GM19452 (cell line): ENCODE results near the gene FBXO22.

Experiments
- ATAC-seq: cut with Tn5 transposase; IDR thresholded peaks from one replicate; pipeline ENCODE4 v1.9.1; 2021; ENCODE audit not compliant: unreplicated experiment

Gene FBXO22

DNA sequence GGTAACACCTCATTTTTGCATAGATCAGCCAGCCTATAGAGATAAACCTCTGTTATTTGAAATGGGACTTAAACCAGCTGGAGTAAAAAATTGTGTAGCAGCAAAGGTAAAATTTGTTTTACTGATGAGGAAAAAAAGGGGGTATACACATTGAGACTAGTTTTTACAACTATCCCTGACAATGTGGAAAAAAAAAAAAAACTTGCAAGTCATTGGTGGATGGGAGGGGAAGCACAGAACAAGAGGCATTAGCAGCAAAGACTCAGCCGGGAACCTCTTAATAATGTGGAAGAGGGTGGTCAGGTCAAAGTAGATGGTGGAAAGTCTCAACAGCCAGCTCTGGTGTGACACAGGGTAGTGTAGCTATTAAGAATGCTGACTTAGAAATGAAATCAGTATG lies 14.5 kb downstream of the FBXO22 start:
- ATAC-seq, result no peak

DNA sequence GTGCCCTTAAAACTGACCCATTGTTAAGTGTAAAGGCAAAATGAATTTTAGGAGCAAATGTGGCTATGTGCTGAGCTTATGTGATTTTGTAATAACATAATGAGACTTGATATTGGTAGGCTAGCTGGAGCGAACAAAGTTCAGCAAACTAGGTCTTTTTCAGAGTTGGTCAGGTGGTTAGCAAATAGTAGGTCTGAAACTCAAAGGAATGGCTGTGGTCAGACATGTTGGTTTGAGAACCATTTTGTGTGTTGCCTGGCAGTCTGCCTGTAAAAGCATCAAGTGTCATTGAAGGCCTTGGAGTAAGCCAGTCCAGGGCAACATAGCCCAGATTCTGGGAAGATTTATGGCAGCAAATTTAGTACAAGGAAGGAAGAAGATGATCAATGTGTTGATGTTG lies 16.4 kb downstream of the FBXO22 start:
- no peak for ATAC-seq

DNA sequence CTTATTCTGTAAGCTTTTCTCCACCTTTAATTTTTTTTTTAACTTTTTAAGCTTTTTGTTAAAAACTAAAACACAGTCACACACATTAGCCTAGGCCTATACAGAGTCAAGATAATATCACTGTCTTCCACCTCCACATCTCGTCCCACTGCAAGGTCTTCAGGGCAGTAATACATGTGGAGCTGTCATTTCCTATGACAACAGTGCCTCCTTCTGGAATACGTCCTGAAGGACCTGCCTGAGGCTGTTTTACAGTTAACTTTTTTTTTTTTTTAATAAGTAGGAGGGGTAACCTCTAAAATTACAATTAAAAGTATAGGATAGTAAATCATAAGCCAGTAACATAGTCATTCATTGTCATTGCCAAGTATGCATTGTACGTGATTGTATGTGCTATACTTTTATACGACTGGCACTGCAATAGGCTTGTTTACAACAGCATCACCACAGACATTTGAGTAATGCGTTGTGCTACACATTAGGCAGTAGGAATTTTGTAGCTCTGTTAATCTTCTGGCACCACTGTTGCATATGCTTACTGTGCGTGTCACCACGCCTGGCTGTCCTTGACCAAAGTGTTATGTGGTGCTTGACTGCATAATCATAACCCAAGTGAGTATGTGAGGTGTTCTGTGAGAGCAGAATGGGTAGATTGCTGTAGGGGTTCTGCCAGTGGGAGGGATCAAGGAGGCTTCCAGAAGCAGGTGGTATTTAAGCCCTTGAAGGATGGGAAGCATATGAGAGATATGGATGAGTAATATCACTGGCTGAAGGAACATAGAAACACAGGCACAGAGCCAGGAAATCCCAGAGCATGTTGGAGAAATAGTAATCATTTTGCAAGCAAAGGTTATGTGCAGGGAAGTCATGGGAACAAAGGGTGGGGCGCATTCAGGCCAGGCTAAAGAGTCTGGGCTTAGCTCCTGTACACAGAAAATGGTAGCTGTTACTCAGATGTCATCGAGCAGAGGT lies 18.3 kb downstream of the FBXO22 start:
- no peak for ATAC-seq

DNA sequence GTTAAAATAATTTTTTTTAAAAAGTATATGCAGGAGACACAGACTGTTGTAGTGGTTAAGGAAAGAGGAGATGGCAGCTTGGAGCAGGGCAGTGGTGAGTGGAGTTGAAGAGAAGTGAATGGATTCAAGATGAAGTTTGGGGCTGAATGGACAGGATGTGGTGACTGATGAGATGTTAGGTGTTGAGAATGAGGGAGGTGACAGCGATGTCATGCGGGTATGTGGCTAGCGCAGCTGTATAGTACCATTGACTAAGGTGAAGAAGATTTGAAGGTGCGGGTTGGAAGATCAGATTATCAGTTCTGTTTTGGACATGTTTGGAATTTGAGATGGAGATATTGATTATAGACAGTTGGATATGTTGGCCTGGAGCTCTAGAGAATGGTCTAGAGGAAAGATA lies 20.1 kb downstream of the FBXO22 start:
- ATAC-seq, result no peak

DNA sequence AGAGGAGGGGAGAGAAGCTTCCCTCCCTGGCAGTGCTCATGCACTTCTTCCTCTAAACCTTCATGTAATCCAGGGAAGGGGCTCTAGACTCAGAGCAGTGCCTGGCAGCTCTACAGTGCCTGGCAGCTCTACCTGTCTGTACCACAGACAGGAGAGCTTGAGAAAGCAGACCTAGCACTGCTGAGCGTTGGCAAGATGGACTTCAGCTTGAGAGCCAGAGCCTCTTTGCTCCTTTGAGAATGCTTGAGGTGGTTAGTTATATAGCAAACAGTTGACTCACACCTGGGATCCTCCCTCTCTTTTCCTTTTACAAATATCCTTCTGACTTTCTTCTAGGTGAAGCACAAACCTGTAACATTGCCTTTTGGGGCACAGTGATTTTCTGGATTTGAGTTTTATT lies 20.9 kb downstream of the FBXO22 start:
- ATAC-seq, result no peak

DNA sequence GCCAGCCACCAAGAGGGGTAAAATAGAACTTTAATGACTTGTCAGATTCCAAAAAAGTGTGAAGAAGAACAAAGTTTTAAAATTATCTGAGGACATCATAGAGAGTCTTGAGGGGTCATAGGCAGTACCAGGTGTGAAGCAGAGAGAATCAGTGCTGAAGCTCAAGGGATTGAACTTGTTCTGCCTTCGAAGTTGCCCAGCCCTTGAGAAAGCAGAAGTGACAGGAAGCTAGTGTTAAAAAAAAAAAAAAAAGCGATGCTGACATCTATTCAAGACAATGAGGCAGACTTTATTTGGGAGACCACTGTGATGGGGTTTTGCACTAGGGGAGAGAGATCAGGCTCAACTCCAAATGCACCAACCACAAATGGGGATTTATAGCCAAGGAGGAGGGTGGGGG lies 21.8 kb downstream of the FBXO22 start:
- ATAC-seq, result no peak

DNA sequence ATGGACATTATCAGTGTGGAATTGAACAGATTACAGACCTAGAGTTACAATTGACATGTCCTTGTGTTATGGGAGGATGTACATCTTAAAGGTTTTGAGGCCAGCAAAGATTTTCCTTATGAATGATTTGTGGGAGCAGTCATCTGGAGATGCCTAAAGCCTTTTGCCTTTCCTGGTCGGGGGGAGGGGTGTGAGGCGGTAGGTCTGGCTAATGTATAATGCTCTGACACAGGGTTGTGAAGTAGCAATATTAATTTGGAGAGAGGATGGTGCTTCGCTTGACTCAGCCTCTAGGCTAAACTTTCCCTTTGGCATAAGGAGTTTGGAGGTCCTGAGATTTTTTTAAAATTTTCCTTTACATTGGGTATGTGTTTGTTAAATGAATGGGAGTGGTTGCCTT lies 23.3 kb downstream of the FBXO22 start:
- no peak for ATAC-seq

DNA sequence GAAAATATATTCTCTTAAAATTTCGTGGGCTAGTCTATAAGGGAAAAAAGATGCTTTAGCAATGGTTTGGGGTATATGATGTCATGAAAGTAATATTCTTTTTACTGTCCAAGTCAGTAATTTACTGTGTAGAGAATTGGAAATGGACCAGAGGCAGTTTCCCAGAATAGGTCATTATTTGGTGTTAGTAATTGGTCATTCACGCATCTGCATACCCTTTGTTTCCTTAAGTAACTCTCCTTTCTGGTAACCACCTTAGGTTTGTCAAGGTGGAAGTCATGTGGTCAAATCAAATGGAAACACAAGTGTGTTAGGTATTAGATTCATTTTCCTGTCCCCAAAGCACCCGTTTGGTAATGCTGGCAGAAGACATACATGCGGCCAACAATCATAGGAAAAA lies 23.9 kb downstream of the FBXO22 start:
- no peak for ATAC-seq

DNA sequence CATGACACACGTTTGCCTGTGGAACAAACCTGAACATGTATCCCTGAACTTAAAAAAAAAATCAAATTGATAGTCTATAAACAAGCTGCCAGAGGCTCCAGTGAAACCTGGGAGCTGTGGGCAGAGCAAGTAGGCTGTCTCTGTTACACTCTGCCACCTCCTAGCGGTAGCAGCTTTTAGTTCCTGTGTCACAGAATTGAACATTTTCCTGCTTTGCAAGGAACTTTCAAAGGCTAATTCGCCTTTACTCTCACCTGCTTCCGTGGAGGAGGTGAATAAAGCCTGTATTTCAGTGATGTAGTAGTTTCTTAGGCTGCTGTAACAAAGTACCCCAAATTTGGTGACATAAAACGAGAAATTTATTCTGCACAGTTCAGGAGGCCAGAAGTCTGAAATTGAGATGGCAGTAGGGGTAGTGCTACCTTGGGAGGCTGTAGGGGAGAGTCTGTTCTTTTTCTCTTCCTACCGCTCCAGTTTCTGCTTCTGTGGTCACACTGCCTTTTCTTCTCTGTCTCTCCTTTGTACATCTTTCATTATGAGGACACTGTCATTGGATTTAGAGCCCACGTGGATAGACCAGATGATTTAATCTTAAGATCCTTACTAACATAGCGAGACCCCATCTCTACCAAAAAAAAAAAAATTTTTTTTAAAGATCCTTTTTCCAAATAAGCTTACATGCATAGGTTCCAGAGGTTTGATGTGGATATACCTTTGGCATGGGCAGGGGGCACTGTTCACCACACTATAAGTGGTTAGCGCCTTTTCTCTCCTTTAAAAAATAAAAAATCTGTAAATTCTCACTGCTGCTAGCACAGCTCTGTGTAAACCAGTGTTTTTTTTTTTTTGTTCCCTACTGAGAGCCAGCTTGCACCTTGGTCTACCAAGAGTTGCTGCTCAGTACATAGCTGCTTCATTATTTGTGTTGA lies 25.3 kb downstream of the FBXO22 start:
- ATAC-seq, result no peak

DNA sequence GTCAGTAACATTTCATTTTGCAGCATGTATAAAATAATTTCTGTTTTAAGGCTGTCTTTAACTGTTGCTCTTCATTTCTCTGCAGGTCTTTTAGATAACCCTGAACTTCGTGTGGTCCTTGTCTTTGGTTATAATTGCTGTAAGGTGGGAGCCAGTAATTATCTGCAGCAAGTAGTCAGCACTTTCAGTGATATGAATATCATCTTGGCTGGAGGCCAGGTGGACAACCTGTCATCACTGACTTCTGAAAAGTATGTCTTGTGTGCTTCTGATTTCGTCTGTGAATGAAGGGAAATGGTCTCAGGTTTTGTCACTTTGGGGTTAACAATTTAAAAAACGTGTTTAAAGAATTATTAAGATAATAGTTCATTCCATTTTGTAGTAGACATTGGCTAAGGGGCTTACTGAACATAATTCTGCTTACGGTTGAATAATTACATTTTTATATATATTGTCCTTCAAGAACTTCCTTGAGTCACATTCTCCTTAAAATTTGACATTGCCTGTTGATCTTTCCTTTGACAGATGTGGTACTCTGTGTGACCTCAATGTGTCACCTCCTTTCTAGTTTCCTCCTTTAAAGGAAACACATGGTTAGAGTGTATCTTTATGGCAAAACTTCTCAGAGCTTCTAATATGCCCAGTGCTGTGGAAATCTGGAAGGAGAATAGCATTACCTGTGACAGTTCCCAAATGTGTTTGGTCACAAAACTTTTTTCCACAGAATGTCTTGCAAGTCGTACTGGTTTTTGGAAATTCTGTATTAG lies 26.3 kb downstream of the FBXO22 start:
- no peak for ATAC-seq

DNA sequence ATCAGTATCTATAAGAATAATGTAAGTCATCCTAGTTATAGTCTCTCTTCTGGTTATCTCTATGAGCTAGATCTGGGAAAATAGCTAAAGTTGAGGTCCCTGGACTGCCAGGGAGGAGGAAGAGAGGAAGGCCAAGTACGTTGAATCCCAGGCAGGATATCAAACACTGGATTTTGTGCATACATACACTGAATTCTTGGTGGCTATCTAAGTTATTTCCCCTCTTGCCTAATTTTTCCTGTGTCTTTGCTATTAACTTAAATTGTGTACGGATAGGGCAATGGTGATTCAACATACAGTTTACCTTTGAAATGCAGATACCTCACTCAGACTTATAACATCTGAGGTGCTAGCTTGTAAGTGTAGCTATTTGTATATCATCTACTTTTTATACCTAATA lies 27.2 kb downstream of the FBXO22 start:
- ATAC-seq, result no peak

DNA sequence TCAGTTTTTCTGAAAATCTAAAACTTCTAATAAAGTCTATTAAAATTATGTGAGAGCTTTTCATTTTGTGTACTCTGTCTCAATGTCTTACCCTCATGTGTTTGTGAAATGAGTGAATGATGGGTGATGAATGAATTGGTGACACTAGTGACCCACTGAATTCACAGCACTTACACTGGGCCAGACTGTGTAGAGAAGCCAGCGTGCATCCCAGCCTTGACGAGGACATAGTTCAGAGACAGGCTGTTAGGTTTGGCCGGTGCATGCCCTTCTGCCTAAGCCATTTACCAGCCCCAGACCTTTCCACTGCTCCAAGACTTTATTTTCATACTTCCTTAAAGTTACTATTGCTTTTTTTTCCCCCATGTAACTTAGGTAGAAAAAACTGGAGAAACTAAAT lies 38.8 kb downstream of the FBXO22 start:
- no peak for ATAC-seq

DNA sequence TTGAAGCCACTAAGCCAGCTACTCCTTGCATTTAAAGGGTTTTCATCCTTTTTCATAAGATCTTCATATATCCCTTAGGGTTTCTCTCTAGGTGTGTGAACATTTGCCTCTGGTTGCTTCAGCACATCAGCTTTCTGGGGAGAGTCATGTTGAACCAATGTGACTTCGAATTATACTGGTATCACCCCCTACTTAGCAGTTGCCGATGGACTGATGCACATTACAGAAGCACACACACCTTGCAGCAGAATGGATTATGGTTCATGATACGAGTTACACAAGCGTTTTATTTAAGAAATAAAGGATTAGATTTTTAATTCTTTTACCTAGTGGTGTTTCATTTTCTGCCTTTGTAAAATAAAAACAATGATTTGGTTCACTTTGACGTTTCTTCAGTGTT lies 39.6 kb downstream of the FBXO22 start:
- no peak for ATAC-seq

DNA sequence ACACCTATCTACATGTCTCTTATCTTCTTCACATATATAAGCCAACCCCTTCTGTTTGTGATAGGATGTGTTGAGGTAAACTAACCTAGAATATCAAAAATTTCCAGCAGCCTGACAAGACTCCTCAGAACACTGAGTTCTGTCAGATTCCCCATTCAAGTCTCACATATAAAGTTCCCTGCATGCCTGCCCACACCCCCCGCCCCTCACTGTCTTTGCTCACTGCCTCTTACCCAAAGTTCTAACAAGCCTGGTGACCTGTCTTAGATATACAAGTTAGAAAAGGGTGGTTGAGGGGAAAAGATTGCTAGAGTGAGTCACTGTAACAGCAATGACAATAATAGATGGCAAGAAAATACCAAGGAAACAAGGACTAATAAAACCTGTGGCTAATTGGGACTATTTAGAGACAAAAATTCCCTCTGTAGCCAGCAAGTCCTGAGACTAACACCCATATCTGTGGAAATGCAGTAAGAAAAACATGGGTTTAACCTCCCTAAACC lies 40.1 kb downstream of the FBXO22 start:
- no peak for ATAC-seq

DNA sequence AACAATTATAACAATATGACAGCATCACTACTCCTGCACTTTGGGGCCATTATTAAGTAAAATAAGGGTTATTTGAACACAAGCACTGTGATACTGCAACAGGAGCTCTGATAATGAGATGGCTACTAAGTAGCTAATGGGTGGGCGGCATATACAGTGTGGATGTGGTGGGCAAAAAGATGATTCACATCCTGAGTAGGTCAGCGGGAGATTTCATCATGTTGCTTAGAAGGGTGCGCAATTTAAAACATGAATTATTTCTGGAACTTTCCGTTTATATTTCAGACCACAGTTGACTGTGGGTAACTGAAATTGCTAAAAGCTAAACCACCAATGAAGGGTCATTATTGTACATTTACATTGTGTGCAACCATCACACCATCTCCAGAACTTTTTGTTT lies 42.3 kb downstream of the FBXO22 start:
- no peak for ATAC-seq

DNA sequence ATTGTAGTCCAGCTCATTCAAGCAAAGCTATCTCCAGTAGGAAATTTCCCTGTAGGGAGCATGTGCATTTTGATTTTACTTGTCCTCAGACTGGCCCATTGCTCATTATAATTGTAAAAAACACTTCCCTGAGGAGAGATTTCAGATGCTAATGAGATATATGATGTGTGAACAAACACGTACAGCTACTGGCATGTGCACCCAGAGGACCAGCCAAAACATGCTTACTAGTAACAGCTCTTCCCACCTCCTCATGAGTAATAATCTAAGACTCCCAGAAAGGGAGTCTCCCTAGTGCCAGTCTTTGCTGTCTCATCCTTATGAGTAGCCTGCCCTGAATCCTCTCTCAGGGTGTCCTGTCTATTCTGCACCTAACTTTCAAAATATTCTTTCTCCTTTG lies 43.4 kb downstream of the FBXO22 start:
- ATAC-seq, result no peak

DNA sequence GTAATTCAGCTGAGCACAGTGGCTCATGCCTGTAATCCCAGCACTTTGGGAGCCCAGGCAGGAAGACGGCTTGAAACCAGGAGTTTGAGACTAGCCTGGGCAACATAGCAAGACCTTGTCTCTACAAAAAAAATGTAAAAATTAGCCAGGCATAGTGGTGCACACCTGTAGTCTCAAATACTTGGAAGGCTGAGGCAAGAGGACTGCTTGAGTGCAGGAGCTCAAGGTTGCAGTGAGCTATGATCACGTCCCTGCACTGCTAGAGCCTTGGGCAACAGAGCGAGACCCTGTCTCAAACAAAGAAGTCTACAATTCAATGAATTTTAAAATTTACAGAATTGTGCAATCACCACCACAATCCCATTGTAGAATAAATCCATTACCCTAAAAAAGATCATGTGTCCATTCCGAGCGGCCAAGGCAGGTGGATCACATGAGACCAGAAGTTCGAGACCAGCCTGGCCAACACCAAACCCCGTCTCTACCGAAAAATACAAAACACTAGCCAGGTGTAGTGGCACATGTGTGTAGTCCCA lies 45.2 kb downstream of the FBXO22 start:
- ATAC-seq, result no peak

DNA sequence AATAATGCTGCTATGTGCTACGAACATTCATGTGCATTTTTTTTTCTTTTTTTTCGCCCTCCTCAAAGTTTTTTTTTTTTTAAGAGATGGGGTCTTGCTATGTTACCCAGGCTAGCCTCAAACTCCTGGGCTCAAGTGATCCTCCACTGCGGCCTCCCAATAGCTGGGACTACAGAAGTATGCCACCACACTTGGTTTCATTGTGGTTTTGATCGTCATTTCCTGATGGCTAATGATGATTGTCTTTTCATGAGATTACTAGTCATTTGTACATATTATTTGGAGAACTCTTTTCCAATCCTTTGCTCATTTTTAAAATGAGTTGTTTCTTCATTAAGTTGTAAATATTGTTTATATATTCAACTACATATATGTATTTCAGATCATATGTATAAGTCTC lies 48.8 kb downstream of the FBXO22 start:
- no peak for ATAC-seq

DNA sequence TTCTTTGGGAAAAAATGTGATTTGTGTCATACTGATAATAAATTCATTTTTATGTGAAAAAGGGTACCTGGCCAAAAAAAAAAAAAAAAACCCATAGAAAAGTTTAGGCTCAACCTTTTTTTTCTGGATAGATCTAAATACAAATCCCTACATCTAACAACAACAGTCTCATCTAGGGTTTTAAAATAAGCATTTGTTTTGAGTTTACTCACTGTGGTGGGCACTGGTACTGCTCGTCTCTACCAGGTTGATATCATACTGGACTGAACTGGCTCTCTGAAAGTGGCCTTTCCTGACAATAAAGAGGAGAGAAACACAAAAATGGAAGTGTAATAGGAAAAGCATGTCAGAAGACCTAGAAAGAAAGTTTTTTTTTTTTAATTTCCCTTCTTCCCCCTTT lies 52.0 kb downstream of the FBXO22 start:
- no peak for ATAC-seq

DNA sequence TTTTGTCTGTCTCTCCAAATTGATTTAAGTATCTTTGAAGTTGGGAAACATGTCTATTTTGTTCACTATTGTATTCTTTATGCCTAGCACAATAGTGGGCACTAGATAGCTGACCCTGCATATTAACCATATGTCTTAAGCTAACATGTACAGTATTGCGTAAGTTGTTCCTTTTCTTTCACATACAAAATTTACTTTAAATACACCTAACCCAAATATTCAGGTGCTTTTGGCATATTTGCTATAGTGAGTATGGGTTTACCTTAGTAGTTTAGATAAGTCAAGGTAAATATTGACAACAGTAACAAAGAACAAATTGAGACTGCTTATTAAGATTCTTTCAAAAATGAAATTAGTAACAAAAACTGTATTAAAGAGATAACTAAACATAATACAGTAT lies 57.7 kb downstream of the FBXO22 start:
- ATAC-seq, result no peak

DNA sequence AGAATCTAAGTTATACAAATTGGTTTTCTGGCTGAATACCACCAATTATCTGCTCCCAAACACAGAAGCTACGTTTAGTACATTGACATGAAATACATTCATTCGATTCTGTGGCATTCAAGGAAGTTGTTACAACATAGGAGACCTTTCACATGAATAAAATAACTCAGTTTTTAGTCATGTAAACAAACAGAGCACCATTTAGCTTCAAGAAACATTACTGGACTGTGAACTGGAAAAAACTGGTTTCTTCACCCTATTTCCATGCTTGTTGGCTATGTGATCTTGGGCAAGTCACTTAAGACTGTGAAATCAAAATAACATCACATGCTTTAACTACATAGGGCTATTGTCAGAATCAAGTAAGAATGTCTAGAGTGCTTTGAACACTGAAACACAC lies 62.4 kb downstream of the FBXO22 start:
- no peak for ATAC-seq
